A549 (cell line): Measurements from ENCODE around the gene TBC1D24. TPM values are rescaled to one million over a fixed set of nuclear protein-coding genes. Genes with fewer than 3 reads are reported as not detected.

ENCODE experiments used
- CBX8 ChIP-seq: fragments of 200-600 bp; sonication (generic); IDR thresholded peaks from 2 replicates; pipeline ENCODE4 v1.6.1; 2016
- CEBPB ChIP-seq, 2 experiments: fragments of >200 bp in 1 of 2; sonication (Bioruptor Twin) in 1 of 2; formaldehyde crosslinking in 1 of 2; IDR thresholded peaks; 2 replicates each; pipeline ENCODE4 v1.6.1; 2012 to 2016
- CHD2 ChIP-seq: fragments of 150-350 bp; IDR thresholded peaks from 2 replicates; pipeline ENCODE4 v1.6.1; 2014; ENCODE audit warnings: low read length; ENCODE audit not compliant: partially characterized antibody
- EHF ChIP-seq: fragments of 250-450 bp; sonication (Bioruptor Pico); IDR thresholded peaks from 2 replicates; pipeline ENCODE4 v1.5.0; 2020; ENCODE audit warnings: mild to moderate bottlenecking
- EHMT2 ChIP-seq: fragments of 200-600 bp; sonication (generic); IDR thresholded peaks from 2 replicates; pipeline ENCODE4 v1.6.1; 2016; ENCODE audit warnings: antibody characterized with exemption, low read depth, mild to moderate bottlenecking, moderate library complexity
- EP300 ChIP-seq, 2 experiments: fragments of >200 bp; sonication (Bioruptor Twin); formaldehyde crosslinking; IDR thresholded peaks; 2 replicates in 1 of 2; 3 replicates in 1 of 2; pipeline ENCODE4 v1.6.1; 2016 to 2017
- ESRRA ChIP-seq: fragments of 150-350 bp; IDR thresholded peaks from 2 replicates; pipeline ENCODE4 v1.6.1; 2014; ENCODE audit warnings: mild to moderate bottlenecking, low read length, borderline replicate concordance
- FOSL2 ChIP-seq, 2 experiments: fragments of 450-650 bp in 1 of 2; fragments of >200 bp in 1 of 2; sonication (Bioruptor Twin) in 1 of 2; formaldehyde crosslinking; IDR thresholded peaks; 2 replicates each; pipeline versions ENCODE4 v1.5.0 to v1.6.1; 2016 to 2020; ENCODE audit warnings: mild to moderate bottlenecking in 1 of 2, moderate library complexity in 1 of 2
- GATA3 ChIP-seq: IDR thresholded peaks from 2 replicates; pipeline ENCODE4 v1.6.1; 2012; ENCODE audit warnings: borderline replicate concordance
- HDAC2 ChIP-seq: fragments of 200-600 bp; sonication (generic); IDR thresholded peaks from 2 replicates; pipeline ENCODE4 v1.6.1; 2016
- HEYL ChIP-seq: fragments of 250-450 bp; sonication (Bioruptor Pico); IDR thresholded peaks from 2 replicates; pipeline ENCODE4 v1.8.0; 2021; ENCODE audit warnings: mild to moderate bottlenecking, moderate library complexity
- JUN ChIP-seq, 2 experiments: fragments of >200 bp; sonication (Bioruptor Twin); formaldehyde crosslinking; IDR thresholded peaks; 2 replicates in 1 of 2; 3 replicates in 1 of 2; pipeline ENCODE4 v1.6.1; 2016 to 2017
- KDM5A ChIP-seq: fragments of 200-600 bp; sonication (generic); IDR thresholded peaks from 2 replicates; pipeline ENCODE4 v1.6.1; 2016; ENCODE audit warnings: antibody characterized with exemption, mild to moderate bottlenecking
- MAFK ChIP-seq: fragments of 450-650 bp; IDR thresholded peaks from 2 replicates; pipeline ENCODE4 v1.6.1; 2014; ENCODE audit not compliant: partially characterized antibody
- MAZ ChIP-seq: fragments of 150-350 bp; IDR thresholded peaks from 2 replicates; pipeline ENCODE4 v1.6.1; 2014; ENCODE audit warnings: antibody characterized with exemption, low read depth, low read length, borderline replicate concordance
- MYC ChIP-seq: IDR thresholded peaks from 2 replicates; pipeline ENCODE4 v1.6.1; 2012; ENCODE audit warnings: mild to moderate bottlenecking, inconsistent platforms, low read length, improper control_type of control experiment, borderline replicate concordance
- NPAS2 ChIP-seq: fragments of 250-450 bp; sonication (Bioruptor Pico); IDR thresholded peaks from 2 replicates; pipeline ENCODE4 v1.8.0; 2022; ENCODE audit warnings: mild to moderate bottlenecking, moderate library complexity, borderline replicate concordance
- NR3C1 ChIP-seq: fragments of >200 bp; sonication (Bioruptor Twin); formaldehyde crosslinking; IDR thresholded peaks from 3 replicates; pipeline ENCODE4 v1.6.1; 2017
- POLR2A ChIP-seq: IDR thresholded peaks from 2 replicates; pipeline ENCODE4 v1.6.1; 2012; ENCODE audit warnings: mild to moderate bottlenecking, low read length
- RARB ChIP-seq: fragments of 250-450 bp; sonication (Bioruptor Pico); IDR thresholded peaks from 2 replicates; pipeline ENCODE4 v1.8.0; 2021; ENCODE audit warnings: mild to moderate bottlenecking, moderate library complexity
- RNF2 ChIP-seq: fragments of 200-600 bp; sonication (generic); IDR thresholded peaks from 2 replicates; pipeline ENCODE4 v1.6.1; 2016; ENCODE audit warnings: low read depth, mild to moderate bottlenecking, antibody characterized with exemption, moderate library complexity, borderline replicate concordance
- SMC3 ChIP-seq: fragments of >200 bp; sonication (Bioruptor Twin); formaldehyde crosslinking; IDR thresholded peaks from 3 replicates; pipeline ENCODE4 v1.6.1; 2018; ENCODE audit warnings: inconsistent platforms
- SREBF2 ChIP-seq: fragments of 450-650 bp; IDR thresholded peaks from 2 replicates; pipeline ENCODE4 v1.6.1; 2014; ENCODE audit warnings: mild to moderate bottlenecking, moderate library complexity
- TFCP2L1 ChIP-seq: fragments of 250-450 bp; sonication (Bioruptor Pico); IDR thresholded peaks from 2 replicates; pipeline ENCODE4 v1.5.0; 2021; ENCODE audit warnings: mild to moderate bottlenecking
- TP53 ChIP-seq: fragments of 250-450 bp; sonication (Bioruptor Pico); IDR thresholded peaks from 2 replicates; pipeline ENCODE4 v1.5.0; 2021; ENCODE audit warnings: mild to moderate bottlenecking, moderate library complexity
- ZFP36 ChIP-seq: fragments of 450-650 bp; IDR thresholded peaks from 2 replicates; pipeline ENCODE4 v1.6.1; 2014; ENCODE audit warnings: borderline replicate concordance; ENCODE audit not compliant: partially characterized antibody
- ZSCAN20 ChIP-seq: fragments of 250-450 bp; sonication (Bioruptor Pico); IDR thresholded peaks from 2 replicates; pipeline ENCODE4 v1.8.0; 2022; ENCODE audit warnings: mild to moderate bottlenecking, moderate library complexity
- polyA plus RNA-seq, 4 experiments: library from polyadenylated mRNA; depleted of rRNA in 3 of 4; stranded (reverse); fragments of >200 nt; fragmentation: RNase III in 1 of 4; extraction: RNeasy Plus Mini Kit Qiagen cat#74134 plus additional on column Dnase treatment in 1 of 4; gene quantifications; 2 replicates in 3 of 4; 3 replicates in 1 of 4; pipeline ENCODE4 v1.2.3, GENCODE V29; 2011 to 2017
- TF ChIP-seq, protein P1 (sequence below): IDR thresholded peaks from 2 replicates; pipeline ENCODE4 v1.6.1; 2012
- TF ChIP-seq, protein P2 (sequence below): fragments of >200 bp; sonication (Bioruptor Twin); formaldehyde crosslinking; IDR thresholded peaks from 3 replicates; pipeline ENCODE4 v1.5.1; 2016
- TF ChIP-seq, protein P3 (sequence below): fragments of 250-450 bp; sonication (Bioruptor Pico); IDR thresholded peaks from 2 replicates; pipeline ENCODE4 v1.5.0; 2021; ENCODE audit warnings: mild to moderate bottlenecking, moderate library complexity, borderline replicate concordance
- TF ChIP-seq, protein P4 (sequence below): fragments of >200 bp; sonication (Bioruptor Twin); formaldehyde crosslinking; IDR thresholded peaks from 2 replicates; pipeline ENCODE4 v1.6.1; 2016
- TF ChIP-seq, protein P5 (sequence below): fragments of >200 bp; sonication (Bioruptor Twin); formaldehyde crosslinking; IDR thresholded peaks from 3 replicates; pipeline ENCODE4 v1.6.1; 2016
- TF ChIP-seq, protein P6 (sequence below): fragments of 200-600 bp; sonication (generic); IDR thresholded peaks from 2 replicates; pipeline ENCODE4 v1.6.1; 2016; ENCODE audit warnings: antibody characterized with exemption, mild to moderate bottlenecking, moderate library complexity

The TBC1D24 gene
- polyA plus RNA-seq, 2 of the 4 experiments (the other 2 are of a cell fraction) = 4.2 to 7.3 TPM

DNA sequence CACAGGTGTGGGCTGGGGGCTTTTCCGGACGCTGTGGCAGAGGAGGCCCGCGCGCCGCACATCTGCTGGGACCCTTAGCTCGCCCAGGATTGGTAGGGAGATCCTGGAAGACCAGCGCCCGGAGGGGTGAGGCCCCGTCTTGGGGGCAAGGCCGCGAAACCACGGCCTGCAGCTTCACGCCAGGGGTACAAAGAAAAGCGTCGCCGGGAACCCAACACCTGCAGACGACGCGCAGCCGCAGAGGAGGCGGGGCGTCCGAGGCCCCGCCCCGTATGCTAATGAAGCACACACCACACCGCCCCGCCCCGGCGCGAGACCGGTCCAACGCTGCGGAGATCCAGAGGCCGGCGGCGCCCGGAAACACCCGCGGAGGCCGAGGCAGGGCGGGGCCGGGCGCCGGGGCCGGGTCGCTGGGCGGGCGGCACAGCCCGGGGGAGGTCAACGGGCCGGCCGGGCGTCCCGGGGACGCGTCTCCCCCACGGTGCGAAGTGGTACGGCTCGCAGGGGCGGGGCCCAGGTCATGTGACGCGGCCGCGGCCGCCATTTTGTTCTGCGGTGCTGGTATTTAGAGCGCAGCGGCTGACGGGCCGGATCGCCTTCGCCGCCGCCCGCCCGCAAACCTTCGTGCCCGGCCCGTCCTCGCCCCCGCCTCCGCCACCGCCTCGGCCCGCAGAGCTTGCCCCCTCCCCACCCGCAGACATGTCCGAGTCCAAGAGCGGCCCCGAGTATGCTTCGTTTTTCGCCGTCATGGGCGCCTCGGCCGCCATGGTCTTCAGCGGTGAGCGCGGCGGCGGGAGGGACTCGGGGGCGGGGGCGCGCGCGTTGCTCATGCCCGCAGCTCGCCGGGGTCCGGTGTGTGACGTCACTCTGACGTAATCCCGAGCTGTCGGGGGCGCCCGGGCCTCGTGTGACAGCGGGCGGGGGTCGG, 38.7 kb downstream of the TBC1D24 start, which contains the start of gene ATP6V0C (continued):
- no peak for TF ChIP-seq HEYL
- TF ChIP-seq, protein P1, sequence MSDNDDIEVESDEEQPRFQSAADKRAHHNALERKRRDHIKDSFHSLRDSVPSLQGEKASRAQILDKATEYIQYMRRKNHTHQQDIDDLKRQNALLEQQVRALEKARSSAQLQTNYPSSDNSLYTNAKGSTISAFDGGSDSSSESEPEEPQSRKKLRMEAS = peak; percentile 69
- TF ChIP-seq EHF (CRISPR knock-in tag) = no peak
- no peak for TF ChIP-seq TFCP2L1 (CRISPR knock-in tag)
- TF ChIP-seq CBX8 = no peak
- no peak for TF ChIP-seq MYC
- TF ChIP-seq, protein P2, sequence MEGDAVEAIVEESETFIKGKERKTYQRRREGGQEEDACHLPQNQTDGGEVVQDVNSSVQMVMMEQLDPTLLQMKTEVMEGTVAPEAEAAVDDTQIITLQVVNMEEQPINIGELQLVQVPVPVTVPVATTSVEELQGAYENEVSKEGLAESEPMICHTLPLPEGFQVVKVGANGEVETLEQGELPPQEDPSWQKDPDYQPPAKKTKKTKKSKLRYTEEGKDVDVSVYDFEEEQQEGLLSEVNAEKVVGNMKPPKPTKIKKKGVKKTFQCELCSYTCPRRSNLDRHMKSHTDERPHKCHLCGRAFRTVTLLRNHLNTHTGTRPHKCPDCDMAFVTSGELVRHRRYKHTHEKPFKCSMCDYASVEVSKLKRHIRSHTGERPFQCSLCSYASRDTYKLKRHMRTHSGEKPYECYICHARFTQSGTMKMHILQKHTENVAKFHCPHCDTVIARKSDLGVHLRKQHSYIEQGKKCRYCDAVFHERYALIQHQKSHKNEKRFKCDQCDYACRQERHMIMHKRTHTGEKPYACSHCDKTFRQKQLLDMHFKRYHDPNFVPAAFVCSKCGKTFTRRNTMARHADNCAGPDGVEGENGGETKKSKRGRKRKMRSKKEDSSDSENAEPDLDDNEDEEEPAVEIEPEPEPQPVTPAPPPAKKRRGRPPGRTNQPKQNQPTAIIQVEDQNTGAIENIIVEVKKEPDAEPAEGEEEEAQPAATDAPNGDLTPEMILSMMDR = no peak
- TF ChIP-seq MAFK = no peak
- TF ChIP-seq ZSCAN20 (CRISPR knock-in tag) = no peak
- peak; percentile 90 for TF ChIP-seq POLR2A
- TF ChIP-seq TP53 (CRISPR knock-in tag) = no peak
- no peak for TF ChIP-seq RARB (CRISPR knock-in tag)
- TF ChIP-seq ESRRA = no peak
- no peak for TF ChIP-seq MAZ
- no peak for TF ChIP-seq SREBF2
- peak; percentile 64 to 94; a peak in 3 of 5 replicates for TF ChIP-seq JUN (IDR thresholded peaks at IDR 0.05)
- TF ChIP-seq, protein P3, sequence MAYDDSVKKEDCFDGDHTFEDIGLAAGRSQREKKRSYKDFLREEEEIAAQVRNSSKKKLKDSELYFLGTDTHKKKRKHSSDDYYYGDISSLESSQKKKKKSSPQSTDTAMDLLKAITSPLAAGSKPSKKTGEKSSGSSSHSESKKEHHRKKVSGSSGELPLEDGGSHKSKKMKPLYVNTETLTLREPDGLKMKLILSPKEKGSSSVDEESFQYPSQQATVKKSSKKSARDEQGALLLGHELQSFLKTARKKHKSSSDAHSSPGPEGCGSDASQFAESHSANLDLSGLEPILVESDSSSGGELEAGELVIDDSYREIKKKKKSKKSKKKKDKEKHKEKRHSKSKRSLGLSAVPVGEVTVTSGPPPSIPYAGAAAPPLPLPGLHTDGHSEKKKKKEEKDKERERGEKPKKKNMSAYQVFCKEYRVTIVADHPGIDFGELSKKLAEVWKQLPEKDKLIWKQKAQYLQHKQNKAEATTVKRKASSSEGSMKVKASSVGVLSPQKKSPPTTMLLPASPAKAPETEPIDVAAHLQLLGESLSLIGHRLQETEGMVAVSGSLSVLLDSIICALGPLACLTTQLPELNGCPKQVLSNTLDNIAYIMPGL = no peak
- TF ChIP-seq SMC3 = no peak
- no peak for TF ChIP-seq CHD2
- TF ChIP-seq RNF2 = 0 out of 2 replicates have a peak, but pooled peaks have one; percentile 76
- TF ChIP-seq, protein P4, sequence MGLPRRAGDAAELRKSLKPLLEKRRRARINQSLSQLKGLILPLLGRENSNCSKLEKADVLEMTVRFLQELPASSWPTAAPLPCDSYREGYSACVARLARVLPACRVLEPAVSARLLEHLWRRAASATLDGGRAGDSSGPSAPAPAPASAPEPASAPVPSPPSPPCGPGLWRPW = no peak
- TF ChIP-seq, protein P5, sequence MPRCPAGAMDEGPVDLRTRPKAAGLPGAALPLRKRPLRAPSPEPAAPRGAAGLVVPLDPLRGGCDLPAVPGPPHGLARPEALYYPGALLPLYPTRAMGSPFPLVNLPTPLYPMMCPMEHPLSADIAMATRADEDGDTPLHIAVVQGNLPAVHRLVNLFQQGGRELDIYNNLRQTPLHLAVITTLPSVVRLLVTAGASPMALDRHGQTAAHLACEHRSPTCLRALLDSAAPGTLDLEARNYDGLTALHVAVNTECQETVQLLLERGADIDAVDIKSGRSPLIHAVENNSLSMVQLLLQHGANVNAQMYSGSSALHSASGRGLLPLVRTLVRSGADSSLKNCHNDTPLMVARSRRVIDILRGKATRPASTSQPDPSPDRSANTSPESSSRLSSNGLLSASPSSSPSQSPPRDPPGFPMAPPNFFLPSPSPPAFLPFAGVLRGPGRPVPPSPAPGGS = peak; percentile 87; the same call in 2 of the 3 replicates
- peak; percentile 53; the same call in 1 of the 2 replicates for TF ChIP-seq KDM5A
- no peak for TF ChIP-seq FOSL2 (IDR thresholded peaks at IDR 0.05)
- TF ChIP-seq FOSL2 (CRISPR knock-in tag; IDR thresholded peaks at IDR 0.05) = peak; percentile 26; the same call in 1 of the 2 replicates
- TF ChIP-seq NPAS2 (CRISPR knock-in tag) = no peak
- no peak for TF ChIP-seq NR3C1
- TF ChIP-seq, protein P6, sequence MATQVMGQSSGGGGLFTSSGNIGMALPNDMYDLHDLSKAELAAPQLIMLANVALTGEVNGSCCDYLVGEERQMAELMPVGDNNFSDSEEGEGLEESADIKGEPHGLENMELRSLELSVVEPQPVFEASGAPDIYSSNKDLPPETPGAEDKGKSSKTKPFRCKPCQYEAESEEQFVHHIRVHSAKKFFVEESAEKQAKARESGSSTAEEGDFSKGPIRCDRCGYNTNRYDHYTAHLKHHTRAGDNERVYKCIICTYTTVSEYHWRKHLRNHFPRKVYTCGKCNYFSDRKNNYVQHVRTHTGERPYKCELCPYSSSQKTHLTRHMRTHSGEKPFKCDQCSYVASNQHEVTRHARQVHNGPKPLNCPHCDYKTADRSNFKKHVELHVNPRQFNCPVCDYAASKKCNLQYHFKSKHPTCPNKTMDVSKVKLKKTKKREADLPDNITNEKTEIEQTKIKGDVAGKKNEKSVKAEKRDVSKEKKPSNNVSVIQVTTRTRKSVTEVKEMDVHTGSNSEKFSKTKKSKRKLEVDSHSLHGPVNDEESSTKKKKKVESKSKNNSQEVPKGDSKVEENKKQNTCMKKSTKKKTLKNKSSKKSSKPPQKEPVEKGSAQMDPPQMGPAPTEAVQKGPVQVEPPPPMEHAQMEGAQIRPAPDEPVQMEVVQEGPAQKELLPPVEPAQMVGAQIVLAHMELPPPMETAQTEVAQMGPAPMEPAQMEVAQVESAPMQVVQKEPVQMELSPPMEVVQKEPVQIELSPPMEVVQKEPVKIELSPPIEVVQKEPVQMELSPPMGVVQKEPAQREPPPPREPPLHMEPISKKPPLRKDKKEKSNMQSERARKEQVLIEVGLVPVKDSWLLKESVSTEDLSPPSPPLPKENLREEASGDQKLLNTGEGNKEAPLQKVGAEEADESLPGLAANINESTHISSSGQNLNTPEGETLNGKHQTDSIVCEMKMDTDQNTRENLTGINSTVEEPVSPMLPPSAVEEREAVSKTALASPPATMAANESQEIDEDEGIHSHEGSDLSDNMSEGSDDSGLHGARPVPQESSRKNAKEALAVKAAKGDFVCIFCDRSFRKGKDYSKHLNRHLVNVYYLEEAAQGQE = no peak
- no peak for TF ChIP-seq HDAC2
- no peak for TF ChIP-seq EP300 (IDR thresholded peaks at IDR 0.05)
- no peak for TF ChIP-seq CEBPB (IDR thresholded peaks at IDR 0.05)
- TF ChIP-seq ZFP36 = no peak
- no peak for TF ChIP-seq GATA3
- TF ChIP-seq EHMT2 = no peak
